Omental fat pad (tissue), 4 donors: ENCODE results near the gene ABHD15. TPM values are rescaled to one million over a fixed set of nuclear protein-coding genes. Genes with fewer than 3 reads are reported as not detected.

Source experiments
- ATAC-seq: fragments of 150-250 bp; one replicate; pipeline ENCODE4 v1.9.1; 2016; ENCODE audit warnings: mild to moderate bottlenecking, moderate library complexity; ENCODE audit not compliant: low FRiP score
- DNase-seq: peaks from one replicate; pipeline ENCODE4 v3.0.0-alpha.2; 2019; ENCODE audit warnings: low spot score
- total RNA-seq, 4 donors: library from RNA; depleted of rRNA; stranded (reverse); fragments of >200 nt; gene quantifications; one replicate each; pipeline ENCODE4 v1.1.0, GENCODE V29; 2016
- TF ChIP-seq, protein P1 (sequence below), 3 donors: fragments of 450-650 bp; IDR thresholded peaks; one replicate each; pipeline ENCODE4 v1.5.1; 2016 to 2017; ENCODE audit warnings: antibody characterized with exemption in 3 of 3, mild to moderate bottlenecking in 3 of 3, moderate library complexity in 2 of 3

The ABHD15 gene, protein sequence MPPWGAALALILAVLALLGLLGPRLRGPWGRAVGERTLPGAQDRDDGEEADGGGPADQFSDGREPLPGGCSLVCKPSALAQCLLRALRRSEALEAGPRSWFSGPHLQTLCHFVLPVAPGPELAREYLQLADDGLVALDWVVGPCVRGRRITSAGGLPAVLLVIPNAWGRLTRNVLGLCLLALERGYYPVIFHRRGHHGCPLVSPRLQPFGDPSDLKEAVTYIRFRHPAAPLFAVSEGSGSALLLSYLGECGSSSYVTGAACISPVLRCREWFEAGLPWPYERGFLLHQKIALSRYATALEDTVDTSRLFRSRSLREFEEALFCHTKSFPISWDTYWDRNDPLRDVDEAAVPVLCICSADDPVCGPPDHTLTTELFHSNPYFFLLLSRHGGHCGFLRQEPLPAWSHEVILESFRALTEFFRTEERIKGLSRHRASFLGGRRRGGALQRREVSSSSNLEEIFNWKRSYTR
- total RNA-seq = 10 to 100 TPM; 21.6 to 55.2 (median 25.2) TPM

GRCh38 chr17:29566473-29567303 lies at the start of gene ABHD15:
ABHD15 (minus strand) TSS chr17:29567037; CDS start chr17:29566966, 71 bp downstream.
- peak; percentile 28 for DNase-seq
- ATAC-seq = peak; percentile 75
- TF ChIP-seq, protein P1, sequence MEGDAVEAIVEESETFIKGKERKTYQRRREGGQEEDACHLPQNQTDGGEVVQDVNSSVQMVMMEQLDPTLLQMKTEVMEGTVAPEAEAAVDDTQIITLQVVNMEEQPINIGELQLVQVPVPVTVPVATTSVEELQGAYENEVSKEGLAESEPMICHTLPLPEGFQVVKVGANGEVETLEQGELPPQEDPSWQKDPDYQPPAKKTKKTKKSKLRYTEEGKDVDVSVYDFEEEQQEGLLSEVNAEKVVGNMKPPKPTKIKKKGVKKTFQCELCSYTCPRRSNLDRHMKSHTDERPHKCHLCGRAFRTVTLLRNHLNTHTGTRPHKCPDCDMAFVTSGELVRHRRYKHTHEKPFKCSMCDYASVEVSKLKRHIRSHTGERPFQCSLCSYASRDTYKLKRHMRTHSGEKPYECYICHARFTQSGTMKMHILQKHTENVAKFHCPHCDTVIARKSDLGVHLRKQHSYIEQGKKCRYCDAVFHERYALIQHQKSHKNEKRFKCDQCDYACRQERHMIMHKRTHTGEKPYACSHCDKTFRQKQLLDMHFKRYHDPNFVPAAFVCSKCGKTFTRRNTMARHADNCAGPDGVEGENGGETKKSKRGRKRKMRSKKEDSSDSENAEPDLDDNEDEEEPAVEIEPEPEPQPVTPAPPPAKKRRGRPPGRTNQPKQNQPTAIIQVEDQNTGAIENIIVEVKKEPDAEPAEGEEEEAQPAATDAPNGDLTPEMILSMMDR (IDR thresholded peaks at IDR 0.05) = no peak

- peak; percentile 77 for DNase-seq
- TF ChIP-seq, protein P1 (IDR thresholded peaks at IDR 0.05) = no peak
- peak; percentile 77 for ATAC-seq
Measured at GRCh38 chr17:29615492-29616299, 48.9 kb upstream of the ABHD15 start.

GRCh38 chr17:29615048-29615385 lies 48.2 kb upstream of the ABHD15 start:
- TF ChIP-seq, protein P1 (IDR thresholded peaks at IDR 0.05) = no peak
- DNase-seq = no peak
- ATAC-seq = no peak

GRCh38 chr17:29614349-29615047 lies 47.7 kb upstream of the ABHD15 start:
- no peak for DNase-seq
- no peak for ATAC-seq
- TF ChIP-seq, protein P1 (IDR thresholded peaks at IDR 0.05) = no peak

- TF ChIP-seq, protein P1 (IDR thresholded peaks at IDR 0.05) = no peak
- DNase-seq (no peak), ATAC-seq (no peak)
Measured at GRCh38 chr17:29613856-29614255, 47.0 kb upstream of the ABHD15 start.

GRCh38 chr17:29613352-29613837 lies 46.6 kb upstream of the ABHD15 start:
- peak; percentile 50 for ATAC-seq
- peak; percentile 97 for DNase-seq
- TF ChIP-seq, protein P1 (IDR thresholded peaks at IDR 0.05) = peak in 2 of 3 donors; percentile 55 to 75
